Breast epithelium (tissue), 3 donors: Measurements from ENCODE around the gene CDK5R2.

Source experiments
- POLR2A ChIP-seq: fragments of 450-650 bp; IDR thresholded peaks from one replicate; pipeline ENCODE4 v1.6.1; 2016; ENCODE audit warnings: antibody characterized with exemption, mild to moderate bottlenecking, moderate library complexity
- POLR2AphosphoS5 ChIP-seq, 3 donors: sonication (generic); formaldehyde crosslinking; IDR thresholded peaks; one replicate each; pipeline ENCODE4 v1.6.1; 2017; ENCODE audit warnings: antibody characterized with exemption in 3 of 3
- TF ChIP-seq, protein P1 (sequence below), 3 donors: fragments of 450-650 bp; IDR thresholded peaks; one replicate each; pipeline ENCODE4 v1.5.1; 2016 to 2017; ENCODE audit warnings: antibody characterized with exemption in 3 of 3, mild to moderate bottlenecking in 3 of 3, moderate library complexity in 3 of 3

- no peak for TF ChIP-seq POLR2A
- TF ChIP-seq, protein P1, sequence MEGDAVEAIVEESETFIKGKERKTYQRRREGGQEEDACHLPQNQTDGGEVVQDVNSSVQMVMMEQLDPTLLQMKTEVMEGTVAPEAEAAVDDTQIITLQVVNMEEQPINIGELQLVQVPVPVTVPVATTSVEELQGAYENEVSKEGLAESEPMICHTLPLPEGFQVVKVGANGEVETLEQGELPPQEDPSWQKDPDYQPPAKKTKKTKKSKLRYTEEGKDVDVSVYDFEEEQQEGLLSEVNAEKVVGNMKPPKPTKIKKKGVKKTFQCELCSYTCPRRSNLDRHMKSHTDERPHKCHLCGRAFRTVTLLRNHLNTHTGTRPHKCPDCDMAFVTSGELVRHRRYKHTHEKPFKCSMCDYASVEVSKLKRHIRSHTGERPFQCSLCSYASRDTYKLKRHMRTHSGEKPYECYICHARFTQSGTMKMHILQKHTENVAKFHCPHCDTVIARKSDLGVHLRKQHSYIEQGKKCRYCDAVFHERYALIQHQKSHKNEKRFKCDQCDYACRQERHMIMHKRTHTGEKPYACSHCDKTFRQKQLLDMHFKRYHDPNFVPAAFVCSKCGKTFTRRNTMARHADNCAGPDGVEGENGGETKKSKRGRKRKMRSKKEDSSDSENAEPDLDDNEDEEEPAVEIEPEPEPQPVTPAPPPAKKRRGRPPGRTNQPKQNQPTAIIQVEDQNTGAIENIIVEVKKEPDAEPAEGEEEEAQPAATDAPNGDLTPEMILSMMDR (IDR thresholded peaks at IDR 0.05) = no peak
- TF ChIP-seq POLR2AphosphoS5 (IDR thresholded peaks at IDR 0.05) = no peak
Observed at GRCh38 chr2:218961651-218962570, 2.4 kb downstream of the CDK5R2 start.
